Activated naive CD4-positive, alpha-beta T cell treated with anti-CD3 and anti-CD28 coated beads, Interleukin-2, amount 50 U/mL, for 16 hours (primary cell): ENCODE data around the gene SHROOM1.
A peak's percentile ranks its signal among the peaks of the same experiment; 100 is the strongest.
"Not testable (repeated sequence)": the region's sequence is repeated elsewhere in the genome, so short reads cannot be mapped to it uniquely, and the experiment has no call there.

Source experiments
- DNase-seq: peaks from one replicate; pipeline ENCODE4 v3.0.0-alpha.2; 2020

Gene SHROOM1

GRCh38 chr5:132824426-132824825 lies 6.0 kb downstream of the SHROOM1 start:
- DNase-seq: no peak

GRCh38 chr5:132823481-132824050 lies 6.9 kb downstream of the SHROOM1 start:
- no peak for DNase-seq

GRCh38 chr5:132822650-132823480 lies 7.6 kb downstream of the SHROOM1 start:
- no peak for DNase-seq

- DNase-seq: no peak
These were observed 8.7 kb downstream of the SHROOM1 start for GRCh38 chr5:132821791-132822190.

GRCh38 chr5:132821350-132821749 lies 9.1 kb downstream of the SHROOM1 start:
- no peak for DNase-seq

- peak; percentile 86 for DNase-seq
These were observed 10.2 kb downstream of the SHROOM1 start for GRCh38 chr5:132820162-132820754.

GRCh38 chr5:132819468-132819867 lies 11.0 kb downstream of the SHROOM1 start:
- no peak for DNase-seq

GRCh38 chr5:132817011-132817410 lies 13.4 kb downstream of the SHROOM1 start:
- DNase-seq: no peak

- DNase-seq: no peak
These were observed 13.9 kb downstream of the SHROOM1 start for GRCh38 chr5:132816554-132816953.

GRCh38 chr5:132816083-132816482 lies 14.4 kb downstream of the SHROOM1 start:
- no peak for DNase-seq

GRCh38 chr5:132815454-132815853 lies 15.0 kb downstream of the SHROOM1 start:
- DNase-seq: no peak

GRCh38 chr5:132814503-132815294 lies 15.7 kb downstream of the SHROOM1 start:
- DNase-seq: no peak

- DNase-seq: peak; percentile 38
These were observed 16.6 kb downstream of the SHROOM1 start for GRCh38 chr5:132813599-132814502.

- DNase-seq: peak; percentile 21
These were observed 17.5 kb downstream of the SHROOM1 start, which contains the start of gene SOWAHA for GRCh38 chr5:132812781-132813598. Gene SOWAHA, plus strand, starts transcription at chr5:132813302. Its CDS starts 320 bp downstream, at chr5:132813622.

GRCh38 chr5:132812123-132812765 lies 18.2 kb downstream of the SHROOM1 start:
- no peak for DNase-seq

- no peak for DNase-seq
These were observed 19.8 kb downstream of the SHROOM1 start for GRCh38 chr5:132810605-132811004.

GRCh38 chr5:132808866-132809265 lies 21.6 kb downstream of the SHROOM1 start:
- no peak for DNase-seq

- no peak for DNase-seq
These were observed 22.0 kb downstream of the SHROOM1 start for GRCh38 chr5:132808448-132808847.

- DNase-seq: no peak
These were observed 23.1 kb downstream of the SHROOM1 start for GRCh38 chr5:132807163-132807838.

GRCh38 chr5:132806804-132807162 lies 23.7 kb downstream of the SHROOM1 start:
- not testable (repeated sequence) for DNase-seq
